Kidney capillary endothelial cell (primary cell): ENCODE data around the gene KREMEN2.
"Not testable (repeated sequence)": the region's sequence is repeated elsewhere in the genome, so short reads cannot be mapped to it uniquely, and the experiment has no call there.

Experiments
- DNase-seq: peaks from one replicate; pipeline ENCODE4 v3.0.0-alpha.2; 2018; ENCODE audit warnings: low spot score

KREMEN2 gene

GRCh38 chr16:2942045-2942444 lies 22.0 kb upstream of the KREMEN2 start:
- DNase-seq = no peak

- not testable (repeated sequence) for DNase-seq
These were observed 20.4 kb upstream of the KREMEN2 start for GRCh38 chr16:2943716-2944115.

- no peak for DNase-seq
These were observed 17.4 kb upstream of the KREMEN2 start for GRCh38 chr16:2946649-2947048.

GRCh38 chr16:2948807-2949704 lies 15.0 kb upstream of the KREMEN2 start:
- DNase-seq = no peak

- DNase-seq = no peak
These were observed 14.2 kb upstream of the KREMEN2 start for GRCh38 chr16:2949705-2950352.

GRCh38 chr16:2950353-2950724 lies 13.7 kb upstream of the KREMEN2 start:
- no peak for DNase-seq

- DNase-seq = no peak
These were observed 13.3 kb upstream of the KREMEN2 start for GRCh38 chr16:2950773-2951172.

GRCh38 chr16:2952679-2953078 lies 11.4 kb upstream of the KREMEN2 start:
- no peak for DNase-seq

GRCh38 chr16:2953706-2954627 lies 10.1 kb upstream of the KREMEN2 start:
- no peak for DNase-seq

- DNase-seq = no peak
These were observed 9.3 kb upstream of the KREMEN2 start for GRCh38 chr16:2954656-2955381.

- DNase-seq = no peak
These were observed 8.7 kb upstream of the KREMEN2 start for GRCh38 chr16:2955438-2955778.

- DNase-seq = no peak
These were observed 8.1 kb upstream of the KREMEN2 start for GRCh38 chr16:2955779-2956578.

- no peak for DNase-seq
These were observed 7.5 kb upstream of the KREMEN2 start for GRCh38 chr16:2956579-2956956.

- DNase-seq = no peak
These were observed 4.9 kb upstream of the KREMEN2 start for GRCh38 chr16:2959206-2959605.

- DNase-seq = no peak
These were observed 3.7 kb upstream of the KREMEN2 start for GRCh38 chr16:2960183-2961010.

GRCh38 chr16:2962334-2963073 lies 1.6 kb upstream of the KREMEN2 start:
- no peak for DNase-seq

GRCh38 chr16:2963074-2963722 lies 877 bp upstream of the KREMEN2 start:
- no peak for DNase-seq

GRCh38 chr16:2964475-2965336 lies 631 bp downstream of the KREMEN2 start:
- no peak for DNase-seq
